Adrenal gland (tissue), 12 donors: ENCODE data around the gene LHX4. TPM values are rescaled to one million over a fixed set of nuclear protein-coding genes. Genes with fewer than 3 reads are reported as not detected.

ENCODE experiments used
- DNase-seq, 7 donors: peaks; one replicate each; pipeline ENCODE4 v3.0.0-alpha.2; 2019 to 2020
- H3K27ac ChIP-seq, 5 donors: fragments of 200-600 bp; sonication (generic) in 4 of 5; 1 replicate in 3 of 5; 2 replicates in 2 of 5; pipeline versions ENCODE4 v1.5.1 to v1.8.0; 2016 to 2020; ENCODE audit warnings: mild to moderate bottlenecking in 1 of 5
- H3K27me3 ChIP-seq: fragments of 200-600 bp; 2 replicates; pipeline ENCODE4 v1.8.0; 2021
- H3K36me3 ChIP-seq, 2 donors: fragments of 200-600 bp; replicated peaks in 1 of 2; 1 replicate in 1 of 2; 2 replicates in 1 of 2; pipeline versions ENCODE4 v1.5.1 to v1.8.0; 2018 to 2022
- H3K4me1 ChIP-seq, 2 donors: fragments of 200-600 bp; replicated peaks in 1 of 2; 1 replicate in 1 of 2; 2 replicates in 1 of 2; pipeline versions ENCODE4 v1.5.1 to v1.8.0; 2018 to 2021
- H3K4me3 ChIP-seq, 4 donors: fragments of 200-600 bp; sonication (generic) in 3 of 4; one replicate each; pipeline ENCODE4 v1.5.1; 2016 to 2018
- H3K9me3 ChIP-seq, 3 donors: fragments of 200-600 bp; sonication (generic) in 1 of 3; replicated peaks in 1 of 3; 1 replicate in 2 of 3; 2 replicates in 1 of 3; pipeline versions ENCODE4 v1.5.1 to v1.8.0; 2016 to 2021
- POLR2A ChIP-seq, 2 donors: fragments of 450-650 bp; IDR thresholded peaks; one replicate each; pipeline ENCODE4 v1.6.1; 2017; ENCODE audit warnings: antibody characterized with exemption in 2 of 2, mild to moderate bottlenecking in 2 of 2, moderate library complexity in 1 of 2
- WGBS, 4 donors: extraction: QIAGEN DNeasy Blood & Tissue Kit in 2 of 4; methylation state at CpG; one replicate each; pipeline versions ENCODE4 v1.1.5 to v1.1.7; 2013 to 2017; 5-methylcytosine and 5-hydroxymethylcytosine counted together
- intact Hi-C, 2 donors: fragments of 100-400 bp; cut with DNase I; formaldehyde crosslinking; loops; one replicate each; pipeline versions ENCODE4 v1.14.1 to v1.15.0; 2022 to 2023
- polyA plus RNA-seq, 3 donors: library from polyadenylated mRNA; stranded (reverse); fragments of 200-250 nt in 2 of 3; fragments of 350-450 nt in 1 of 3; fragmentation: Illumina TruSeq in 1 of 3; extraction: RNeasy Lipid Tissue Mini Kit (QIAGEN cat#74804) in 1 of 3; gene quantifications; one replicate each; pipeline ENCODE4 v1.2.3, GENCODE V29; 2013 to 2014
- total RNA-seq, 9 donors: library from RNA; depleted of rRNA in 4 of 9; stranded (reverse); fragments of >200 nt in 4 of 9; fragments of 120-200 nt in 1 of 9; fragmentation: NEBNext Ultra II Directional in 1 of 9; extraction: Animal tissue kit (Norgen Biotek cat#: 25700) in 1 of 9; gene quantifications; one replicate each; pipeline versions ENCODE4 v1.1.0 to v1.2.4, GENCODE V29; 2013 to 2023
- TF ChIP-seq, protein P1 (sequence below), 6 experiments: fragments of 450-650 bp in 4 of 6; fragments of 200-600 bp in 2 of 6; sonication (generic) in 1 of 6; IDR thresholded peaks; 1 replicate in 5 of 6; 2 replicates in 1 of 6; pipeline versions ENCODE4 v1.5.1 to v1.8.0; 2016 to 2021; ENCODE audit warnings: antibody characterized with exemption in 6 of 6, mild to moderate bottlenecking in 2 of 6, moderate library complexity in 1 of 6
- donor health status: healthy with polysubstance abuse.
- donor health status: Bipolar disorder and iron deficiency.
- donor health status: DM: yes; HTN: yes; CAD: no.
- donor health status: DM: no; HTN: no; CAD: no.
- donor health status: DM: no; HTN: no; CAD: no.
- donor health status: DM: yes; HTN: yes; CAD: no.

LHX4 gene
- total and polyA plus RNA-seq, 12 donors: not detected

DNA sequence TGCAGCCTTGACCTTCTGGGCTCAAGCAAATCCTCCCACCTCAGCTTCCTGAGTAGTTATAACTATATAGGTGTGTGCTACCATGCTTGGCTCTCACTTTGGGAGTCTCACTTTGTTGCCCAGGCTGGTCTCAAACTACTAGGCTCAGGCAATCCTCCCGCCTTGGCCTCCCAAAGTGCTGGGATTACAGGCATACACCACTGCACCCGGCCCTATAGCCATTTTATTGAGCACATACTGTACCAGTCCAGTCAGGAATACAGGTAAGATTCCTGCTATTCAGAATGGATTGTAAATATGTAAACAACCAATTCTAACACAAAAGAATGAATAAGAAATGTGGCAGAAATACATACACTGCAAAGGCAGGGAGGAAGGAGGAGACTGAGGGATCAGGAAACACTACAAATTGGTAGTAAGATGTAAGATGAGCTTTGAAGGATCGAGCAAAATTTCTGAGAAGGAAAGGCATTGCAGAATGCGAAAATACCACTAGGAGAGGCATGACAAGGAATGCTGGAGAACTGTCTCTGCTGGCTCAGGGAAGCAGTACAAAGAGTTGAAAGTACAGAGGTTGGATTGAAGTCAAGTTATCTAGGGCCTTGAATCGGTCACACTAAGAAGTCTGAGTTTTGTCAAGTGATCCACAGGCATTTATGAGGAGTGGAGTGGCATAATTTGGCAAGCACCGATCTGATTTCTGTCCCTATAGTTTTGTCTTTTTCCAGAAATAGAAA is 60.4 kb downstream of the LHX4 start:
- intact Hi-C loops: no loop called here
- H3K27ac ChIP-seq: no peak overlapping the region
- no peaks in the 10 kb centered on the region for H3K36me3 ChIP-seq
- 88 to 93% (median 90%) methylated on average over 6 of the region's 6 CpGs for WGBS, 4 donors
- H3K9me3 ChIP-seq: no peaks in the 10 kb centered on the region
- no peak overlapping the region for H3K4me3 ChIP-seq
- TF ChIP-seq, protein P1, sequence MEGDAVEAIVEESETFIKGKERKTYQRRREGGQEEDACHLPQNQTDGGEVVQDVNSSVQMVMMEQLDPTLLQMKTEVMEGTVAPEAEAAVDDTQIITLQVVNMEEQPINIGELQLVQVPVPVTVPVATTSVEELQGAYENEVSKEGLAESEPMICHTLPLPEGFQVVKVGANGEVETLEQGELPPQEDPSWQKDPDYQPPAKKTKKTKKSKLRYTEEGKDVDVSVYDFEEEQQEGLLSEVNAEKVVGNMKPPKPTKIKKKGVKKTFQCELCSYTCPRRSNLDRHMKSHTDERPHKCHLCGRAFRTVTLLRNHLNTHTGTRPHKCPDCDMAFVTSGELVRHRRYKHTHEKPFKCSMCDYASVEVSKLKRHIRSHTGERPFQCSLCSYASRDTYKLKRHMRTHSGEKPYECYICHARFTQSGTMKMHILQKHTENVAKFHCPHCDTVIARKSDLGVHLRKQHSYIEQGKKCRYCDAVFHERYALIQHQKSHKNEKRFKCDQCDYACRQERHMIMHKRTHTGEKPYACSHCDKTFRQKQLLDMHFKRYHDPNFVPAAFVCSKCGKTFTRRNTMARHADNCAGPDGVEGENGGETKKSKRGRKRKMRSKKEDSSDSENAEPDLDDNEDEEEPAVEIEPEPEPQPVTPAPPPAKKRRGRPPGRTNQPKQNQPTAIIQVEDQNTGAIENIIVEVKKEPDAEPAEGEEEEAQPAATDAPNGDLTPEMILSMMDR (IDR thresholded peaks at IDR 0.05): no peak
- TF ChIP-seq POLR2A (IDR thresholded peaks at IDR 0.05): no peak
- H3K27me3 ChIP-seq: no peaks in the 10 kb centered on the region
- peaks cover 0 to 24% of the 10 kb centered on the region in 2 donors for H3K4me1 ChIP-seq
- DNase-seq: no peak

DNA sequence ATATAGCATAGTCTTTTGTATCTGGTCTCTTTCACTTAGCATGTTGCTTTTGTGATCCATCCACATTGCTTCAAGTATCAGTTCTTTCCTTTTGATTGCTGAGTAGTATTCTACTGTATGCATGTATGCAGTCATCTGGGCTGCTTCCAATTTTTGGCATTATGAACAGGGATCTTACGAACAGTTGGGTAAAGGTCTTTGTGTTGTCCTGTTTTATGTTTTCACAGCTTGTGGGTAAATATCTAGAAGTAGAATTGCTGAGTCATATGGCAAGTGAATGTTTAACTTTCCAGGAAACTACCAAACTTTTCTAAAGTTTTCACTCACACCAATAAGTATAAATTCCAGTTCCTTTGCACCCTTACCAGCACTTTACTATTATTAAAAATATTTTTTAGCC is 60.9 kb downstream of the LHX4 start:
- intact Hi-C loops: no loop called here
- WGBS, 4 donors: 75 to 82% (median 78%) methylated on average over 1 of the region's 1 CpG
- Histone ChIP-seq H3K27ac (no peak overlapping the region), H3K9me3 (no peaks in the 10 kb centered on the region), H3K27me3 (no peaks in the 10 kb centered on the region), H3K4me1 (peaks cover 0 to 24% of the 10 kb centered on the region in 2 donors), H3K4me3 (no peak overlapping the region), H3K36me3 (no peaks in the 10 kb centered on the region)
- DNase-seq: no peak
- TF ChIP-seq, protein P1 (IDR thresholded peaks at IDR 0.05): no peak
- no peak for TF ChIP-seq POLR2A (IDR thresholded peaks at IDR 0.05)

DNA sequence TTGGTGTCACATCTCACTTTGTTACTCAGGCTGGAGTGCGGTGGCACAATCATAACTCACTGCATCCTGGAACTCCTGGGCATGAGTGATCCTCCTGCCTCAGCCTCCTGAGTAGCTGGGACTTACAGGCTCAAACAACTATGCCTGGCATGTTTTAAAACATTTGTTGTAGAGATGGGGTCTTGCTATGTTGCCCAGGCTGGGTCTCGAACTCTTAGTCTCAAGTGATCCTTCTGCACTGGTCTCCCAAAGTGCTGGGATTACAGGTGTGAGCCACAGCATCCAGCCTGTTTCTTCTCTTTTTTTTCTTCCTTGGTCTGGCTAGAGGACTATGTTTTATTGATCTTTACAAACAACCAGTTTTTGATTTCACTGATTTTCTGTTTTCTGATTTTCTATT is 64.6 kb downstream of the LHX4 start:
- no peak overlapping the region for H3K27ac ChIP-seq
- H3K4me1 ChIP-seq: peaks cover 0 to 7% of the 10 kb centered on the region in 2 donors
- H3K36me3 ChIP-seq: no peaks in the 10 kb centered on the region
- no peaks in the 10 kb centered on the region for H3K27me3 ChIP-seq
- DNase-seq: no peak
- intact Hi-C loops: no loop called here
- TF ChIP-seq POLR2A (IDR thresholded peaks at IDR 0.05): no peak
- TF ChIP-seq, protein P1 (IDR thresholded peaks at IDR 0.05): no peak
- WGBS, 4 donors: 89 to 100% (median 98%) methylated on average over 2 of the region's 2 CpGs
- H3K9me3 ChIP-seq: no peaks in the 10 kb centered on the region
- H3K4me3 ChIP-seq: no peak overlapping the region

DNA sequence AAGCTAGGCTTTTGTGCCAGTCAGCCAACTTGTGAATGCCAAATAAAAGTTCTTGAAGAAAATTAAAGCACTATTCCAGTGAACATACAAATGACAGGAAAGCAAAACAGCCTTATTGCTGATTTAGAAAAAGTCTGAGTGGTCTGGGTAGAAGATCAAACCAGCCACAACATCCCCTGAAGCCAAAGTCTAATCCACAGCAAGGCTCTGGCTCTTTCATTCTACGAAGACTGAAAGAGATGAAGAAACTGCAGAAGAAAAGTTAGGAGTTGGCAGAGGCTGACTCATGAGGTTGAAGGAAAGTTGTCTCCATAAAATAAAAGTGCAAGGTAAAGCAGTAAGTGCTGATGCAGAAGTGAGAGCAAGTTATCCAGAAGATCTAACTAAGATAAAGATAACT is 65.9 kb downstream of the LHX4 start:
- H3K9me3 ChIP-seq: no peaks in the 10 kb centered on the region
- H3K27ac ChIP-seq: no peak overlapping the region
- DNase-seq: no peak
- TF ChIP-seq POLR2A (IDR thresholded peaks at IDR 0.05): no peak
- TF ChIP-seq, protein P1 (IDR thresholded peaks at IDR 0.05): no peak
- WGBS, 4 donors: 93 to 97% (median 96%) methylated on average over 1 of the region's 1 CpG
- intact Hi-C loops: no loop called here
- no peaks in the 10 kb centered on the region for H3K36me3 ChIP-seq
- no peak overlapping the region for H3K4me3 ChIP-seq
- no peaks in the 10 kb centered on the region for H3K27me3 ChIP-seq
- peaks cover 0 to 3% of the 10 kb centered on the region in 2 donors for H3K4me1 ChIP-seq
